ENCODE measurements around the gene BAIAP2.

BAIAP2 gene

GRCh38 chr17:81034779-81035520 lies at the start of gene BAIAP2:
TSS of gene BAIAP2 (plus strand) at chr17:81035151. CDS start at chr17:81035255, 104 bp downstream.
- DNase-seq (ENCODE audit: low read depth in 1 of 2, low spot score in 1 of 2): peak; percentile 94 to 96

- DNase-seq (ENCODE audit: low read depth in 1 of 2, low spot score in 1 of 2): no peak
These were observed 48.9 kb upstream of the BAIAP2 start for GRCh38 chr17:80986046-80986445.

- DNase-seq (ENCODE audit: low read depth in 1 of 2, low spot score in 1 of 2): no peak
These were observed 48.0 kb upstream of the BAIAP2 start for GRCh38 chr17:80986816-80987475.

- DNase-seq (ENCODE audit: low read depth in 1 of 2, low spot score in 1 of 2): no peak
These were observed 47.0 kb upstream of the BAIAP2 start for GRCh38 chr17:80987941-80988461.

GRCh38 chr17:80989586-80989913 lies 45.4 kb upstream of the BAIAP2 start:
- no peak for DNase-seq (ENCODE audit: low read depth in 1 of 2, low spot score in 1 of 2)

GRCh38 chr17:80990921-80991644 lies 43.9 kb upstream of the BAIAP2 start:
- no peak for DNase-seq (ENCODE audit: low read depth in 1 of 2, low spot score in 1 of 2)

GRCh38 chr17:80991645-80992076 lies 43.3 kb upstream of the BAIAP2 start, which contains the start of gene CHMP6:
TSS of gene CHMP6 (plus strand) at chr17:80991841. CDS start at chr17:80991919, 78 bp downstream.
- peak; percentile 58 to 59 for DNase-seq (ENCODE audit: low read depth in 1 of 2, low spot score in 1 of 2)

GRCh38 chr17:80992077-80992947 lies 42.6 kb upstream of the BAIAP2 start:
- no peak for DNase-seq (ENCODE audit: low read depth in 1 of 2, low spot score in 1 of 2)

GRCh38 chr17:80992948-80993624 lies 41.9 kb upstream of the BAIAP2 start:
- DNase-seq (ENCODE audit: low read depth in 1 of 2, low spot score in 1 of 2): no peak

GRCh38 chr17:80995131-80995530 lies 39.8 kb upstream of the BAIAP2 start:
- no peak for DNase-seq (ENCODE audit: low read depth in 1 of 2, low spot score in 1 of 2)

GRCh38 chr17:80996422-80997305 lies 38.3 kb upstream of the BAIAP2 start:
- DNase-seq (ENCODE audit: low read depth in 1 of 2, low spot score in 1 of 2): no peak

- no peak for DNase-seq (ENCODE audit: low read depth in 1 of 2, low spot score in 1 of 2)
These were observed 37.4 kb upstream of the BAIAP2 start for GRCh38 chr17:80997424-80998117.

GRCh38 chr17:80998118-80998747 lies 36.7 kb upstream of the BAIAP2 start:
- DNase-seq (ENCODE audit: low read depth in 1 of 2, low spot score in 1 of 2): no peak

GRCh38 chr17:80998748-80999535 lies 36.0 kb upstream of the BAIAP2 start:
- no peak for DNase-seq (ENCODE audit: low read depth in 1 of 2, low spot score in 1 of 2)

GRCh38 chr17:80999536-81000333 lies 35.2 kb upstream of the BAIAP2 start:
- no peak for DNase-seq (ENCODE audit: low read depth in 1 of 2, low spot score in 1 of 2)

GRCh38 chr17:81000334-81000630 lies 34.7 kb upstream of the BAIAP2 start:
- no peak for DNase-seq (ENCODE audit: low read depth in 1 of 2, low spot score in 1 of 2)

All from activated CD4-positive, alpha-beta T cell treated with anti-CD3 and anti-CD28 coated beads, Interleukin-2, amount 50 U/mL, for 24 hours (primary cell).